ENCODE results near the gene CFAP221. TPM values are rescaled to one million over a fixed set of nuclear protein-coding genes. Genes with fewer than 3 reads are reported as not detected.

Gene CFAP221
- total RNA-seq, 4 donors from 2014 or later, result 0.25 to 8.6 (median 0.66) TPM; not detected in 1

DNA sequence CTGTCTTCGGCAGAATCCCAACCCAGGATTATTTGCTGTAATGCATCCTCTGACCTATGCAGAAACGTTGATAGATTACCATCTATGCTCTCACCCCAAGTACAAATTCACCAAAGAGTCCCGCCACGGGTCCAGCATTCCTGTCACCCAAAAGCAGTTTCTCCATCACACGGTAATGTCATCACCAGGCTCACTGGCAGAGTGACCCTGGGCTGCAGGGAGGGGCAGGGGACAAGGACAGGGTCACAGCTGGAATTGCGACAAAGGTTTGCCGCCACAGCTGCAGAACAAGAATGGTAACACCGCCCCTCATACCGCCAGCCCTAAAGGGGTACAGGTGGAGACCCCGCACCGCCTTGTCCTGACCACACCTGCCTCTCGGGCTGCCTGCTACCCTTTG is 94.0 kb downstream of the CFAP221 start:
- no peak overlapping the region for H3K4me3 ChIP-seq
- H3K36me3 ChIP-seq, result no peaks in the 10 kb centered on the region
- no peak overlapping the region for H3K27ac ChIP-seq
- peaks cover 0 to 5% (median 2%) of the 10 kb centered on the region in 3 donors for H3K4me1 ChIP-seq
- H3K9me3 ChIP-seq, result no peaks in the 10 kb centered on the region
- WGBS, 2 donors (ENCODE audit: low coverage in 1 of 2), result 45 to 54% methylated on average over 2 to 3 of the region's 12 CpGs
- no peak for ATAC-seq
- TF ChIP-seq, protein P1, sequence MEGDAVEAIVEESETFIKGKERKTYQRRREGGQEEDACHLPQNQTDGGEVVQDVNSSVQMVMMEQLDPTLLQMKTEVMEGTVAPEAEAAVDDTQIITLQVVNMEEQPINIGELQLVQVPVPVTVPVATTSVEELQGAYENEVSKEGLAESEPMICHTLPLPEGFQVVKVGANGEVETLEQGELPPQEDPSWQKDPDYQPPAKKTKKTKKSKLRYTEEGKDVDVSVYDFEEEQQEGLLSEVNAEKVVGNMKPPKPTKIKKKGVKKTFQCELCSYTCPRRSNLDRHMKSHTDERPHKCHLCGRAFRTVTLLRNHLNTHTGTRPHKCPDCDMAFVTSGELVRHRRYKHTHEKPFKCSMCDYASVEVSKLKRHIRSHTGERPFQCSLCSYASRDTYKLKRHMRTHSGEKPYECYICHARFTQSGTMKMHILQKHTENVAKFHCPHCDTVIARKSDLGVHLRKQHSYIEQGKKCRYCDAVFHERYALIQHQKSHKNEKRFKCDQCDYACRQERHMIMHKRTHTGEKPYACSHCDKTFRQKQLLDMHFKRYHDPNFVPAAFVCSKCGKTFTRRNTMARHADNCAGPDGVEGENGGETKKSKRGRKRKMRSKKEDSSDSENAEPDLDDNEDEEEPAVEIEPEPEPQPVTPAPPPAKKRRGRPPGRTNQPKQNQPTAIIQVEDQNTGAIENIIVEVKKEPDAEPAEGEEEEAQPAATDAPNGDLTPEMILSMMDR (IDR thresholded peaks at IDR 0.05), result no peak
- no peak for TF ChIP-seq POLR2A (IDR thresholded peaks at IDR 0.05)
- no peak for TF ChIP-seq POLR2AphosphoS5 (IDR thresholded peaks at IDR 0.05)
- TF ChIP-seq EP300 (IDR thresholded peaks at IDR 0.05), result no peak
- H3K27me3 ChIP-seq, result peaks cover 16% of the 10 kb centered on the region

DNA sequence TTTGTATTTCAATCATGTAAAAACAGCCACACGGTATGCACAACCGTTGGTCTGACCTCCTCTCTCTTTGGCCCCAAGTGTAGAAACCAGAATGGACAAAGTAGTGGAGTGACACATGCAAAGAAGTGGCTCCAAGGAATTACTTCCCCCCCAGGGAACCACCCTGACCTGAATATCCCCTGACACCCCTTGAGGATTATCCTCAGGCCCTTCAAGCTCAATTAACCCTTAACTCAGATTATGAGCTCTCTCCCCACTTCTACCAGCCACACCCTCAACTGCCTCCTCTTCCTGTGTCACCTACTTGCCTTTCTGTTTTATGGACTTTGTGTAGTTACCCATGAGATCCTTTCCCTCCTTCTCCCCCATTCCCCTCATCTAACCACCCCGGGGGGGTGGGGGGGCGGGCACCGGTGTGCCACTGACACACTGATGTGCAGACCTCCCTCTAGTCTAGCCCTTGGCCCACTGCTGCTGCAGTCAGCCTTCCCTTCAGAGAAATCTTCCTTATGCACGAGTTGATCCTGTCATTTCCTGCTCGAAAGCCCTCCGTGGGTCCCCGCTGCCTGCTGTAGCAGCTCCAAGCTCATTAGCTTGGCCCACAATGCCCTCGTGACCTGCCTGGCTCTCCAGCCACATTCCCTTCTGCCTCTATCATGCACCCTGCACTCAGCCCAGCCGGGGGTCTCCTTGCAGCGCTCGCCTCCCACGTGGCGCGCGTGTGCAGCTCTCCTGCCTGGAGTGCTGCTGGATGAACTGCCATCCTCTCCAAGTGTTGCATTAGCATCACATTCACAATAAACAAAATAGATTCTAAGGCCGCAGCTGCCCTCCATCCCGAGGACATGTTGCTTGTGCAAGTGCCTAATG is 94.7 kb downstream of the CFAP221 start:
- H3K27ac ChIP-seq, result no peak overlapping the region
- 47 to 50% methylated on average over 2 to 13 of the region's 19 CpGs for WGBS, 2 donors (ENCODE audit: low coverage in 1 of 2)
- no peak overlapping the region for H3K4me3 ChIP-seq
- no peaks in the 10 kb centered on the region for H3K9me3 ChIP-seq
- no peak for TF ChIP-seq POLR2A (IDR thresholded peaks at IDR 0.05)
- TF ChIP-seq EP300 (IDR thresholded peaks at IDR 0.05), result no peak
- TF ChIP-seq, protein P1 (IDR thresholded peaks at IDR 0.05), result no peak
- no peak for TF ChIP-seq POLR2AphosphoS5 (IDR thresholded peaks at IDR 0.05)
- H3K4me1 ChIP-seq, result peaks cover 0 to 5% (median 2%) of the 10 kb centered on the region in 3 donors
- no peaks in the 10 kb centered on the region for H3K36me3 ChIP-seq
- ATAC-seq, result no peak
- peaks cover 16% of the 10 kb centered on the region for H3K27me3 ChIP-seq

DNA sequence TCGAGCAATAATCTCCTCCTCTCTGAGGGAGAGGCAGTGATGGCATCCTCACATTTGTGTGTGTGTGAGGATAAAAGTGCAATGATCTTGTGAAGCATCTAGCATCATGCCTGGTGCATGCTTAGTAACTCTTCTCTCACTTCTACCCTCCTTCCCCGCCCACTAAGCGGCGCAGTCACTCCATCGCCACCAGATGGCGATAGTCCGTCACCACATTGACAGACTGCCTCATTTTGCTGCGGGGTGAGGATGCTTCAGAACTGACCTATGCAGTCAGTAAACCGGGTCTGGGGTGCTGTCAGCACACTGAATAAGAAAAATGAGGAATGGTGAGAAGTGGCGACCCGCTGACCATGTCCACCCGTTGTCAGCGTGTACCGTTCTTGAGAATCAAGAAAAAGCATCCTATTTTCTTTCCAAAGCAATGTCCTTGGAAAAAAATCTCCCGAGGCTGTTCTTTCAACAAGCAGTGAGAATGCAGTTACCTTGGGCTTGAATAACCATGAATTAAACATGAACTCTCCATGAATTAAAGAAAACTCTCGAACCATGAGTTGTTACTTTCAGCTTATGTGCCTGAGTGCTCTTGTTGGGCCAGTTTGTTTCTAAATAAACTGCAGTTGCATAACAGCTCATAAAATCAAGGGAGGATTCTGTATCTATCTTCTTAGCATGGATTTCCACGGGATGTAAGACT is 97.5 kb downstream of the CFAP221 start:
- Histone ChIP-seq H3K27ac (no peak overlapping the region), H3K36me3 (no peaks in the 10 kb centered on the region), H3K9me3 (no peaks in the 10 kb centered on the region), H3K27me3 (peaks cover 16% of the 10 kb centered on the region), H3K4me1 (peaks cover 0 to 5% (median 2%) of the 10 kb centered on the region in 3 donors), H3K4me3 (no peak overlapping the region)
- TF ChIP-seq EP300 (IDR thresholded peaks at IDR 0.05), result no peak
- TF ChIP-seq, protein P1 (IDR thresholded peaks at IDR 0.05), result peak; percentile 78 to 91 (median 84)
- ATAC-seq, result peak; percentile 65
- WGBS, 2 donors (ENCODE audit: low coverage in 1 of 2), result 10 to 29% methylated on average over 5 to 17 of the region's 17 CpGs

DNA sequence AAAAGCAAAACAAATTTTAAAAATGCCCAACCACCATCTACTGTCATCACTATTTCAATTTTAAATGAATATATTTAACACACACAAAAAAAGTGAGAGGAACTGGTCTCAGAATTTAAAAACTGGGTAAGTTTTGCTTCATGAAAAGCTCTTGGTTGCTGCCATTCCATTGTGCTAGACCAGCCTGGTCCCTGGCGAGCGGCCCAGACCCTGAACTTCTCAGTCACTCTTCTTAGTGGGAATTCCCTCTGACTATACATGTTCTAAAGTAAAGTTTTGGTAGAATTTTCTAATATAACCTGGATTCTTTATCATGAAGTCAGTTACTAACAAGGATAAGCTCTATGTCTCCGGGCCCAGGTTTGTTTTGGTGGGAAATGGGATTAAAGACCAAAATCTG is 99.9 kb downstream of the CFAP221 start:
- no peak for TF ChIP-seq POLR2A (IDR thresholded peaks at IDR 0.05)
- no peak for TF ChIP-seq POLR2AphosphoS5 (IDR thresholded peaks at IDR 0.05)
- TF ChIP-seq, protein P1 (IDR thresholded peaks at IDR 0.05), result no peak
- no peak for TF ChIP-seq EP300 (IDR thresholded peaks at IDR 0.05)
- H3K4me1 ChIP-seq, result peaks cover 0 to 5% (median 2%) of the 10 kb centered on the region in 3 donors
- no peaks in the 10 kb centered on the region for H3K36me3 ChIP-seq
- 80 to 92% methylated on average over 3 of the region's 3 CpGs for WGBS, 2 donors (ENCODE audit: low coverage in 1 of 2)
- no peak overlapping the region for H3K4me3 ChIP-seq
- no peak for ATAC-seq
- no peak overlapping the region for H3K27ac ChIP-seq
- H3K27me3 ChIP-seq, result peaks cover 12% of the 10 kb centered on the region
- H3K9me3 ChIP-seq, result peaks cover 0 to under 1% (median 0%) of the 10 kb centered on the region in 3 donors

All from gastroesophageal sphincter (tissue), 4 donors.